Gastrocnemius medialis (tissue), 4 donors: ENCODE results near the gene RHEX.

ENCODE experiments used
- CTCF ChIP-seq, 5 experiments: fragments of 450-650 bp in 3 of 5; fragments of 200-600 bp in 2 of 5; sonication (generic) in 2 of 5; IDR thresholded peaks in 4 of 5; conservative IDR thresholded peaks in 1 of 5; 1 replicate in 4 of 5; 2 replicates in 1 of 5; pipeline ENCODE4 v1.5.1; 2016 to 2019; ENCODE audit warnings: antibody characterized with exemption in 5 of 5, mild to moderate bottlenecking in 3 of 5, moderate library complexity in 3 of 5
- POLR2A ChIP-seq, 2 donors: fragments of 450-650 bp; IDR thresholded peaks; one replicate each; pipeline ENCODE4 v1.6.1; 2017; ENCODE audit warnings: antibody characterized with exemption in 2 of 2, mild to moderate bottlenecking in 2 of 2, moderate library complexity in 2 of 2

DNA sequence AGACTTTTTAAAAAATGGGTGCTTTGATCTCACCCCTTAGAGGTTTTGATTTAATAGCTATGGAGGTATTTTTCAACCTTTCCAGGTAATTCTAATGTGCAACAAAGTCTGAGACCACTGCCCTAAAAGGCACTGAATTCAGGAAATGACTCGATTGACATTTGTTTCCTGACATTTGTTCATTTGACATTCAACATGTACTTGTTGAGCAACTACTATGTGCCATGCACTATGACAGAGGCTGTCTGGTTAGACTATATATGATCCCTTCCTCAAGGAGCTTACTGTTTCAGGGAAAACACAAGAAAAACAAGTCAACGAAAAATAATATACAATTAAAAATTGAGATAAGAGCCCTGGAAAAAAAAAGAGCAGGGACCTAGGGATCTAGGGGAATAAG lies 89.8 kb downstream of the RHEX start:
- TF ChIP-seq CTCF (IDR thresholded peaks at IDR 0.05 in 4 of 5, conservative IDR thresholded peaks at IDR 0.05 in 1 of 5) (no peak), POLR2A (IDR thresholded peaks at IDR 0.05) (no peak)
